ENCODE results near the gene VAT1L.

VAT1L gene

DNA sequence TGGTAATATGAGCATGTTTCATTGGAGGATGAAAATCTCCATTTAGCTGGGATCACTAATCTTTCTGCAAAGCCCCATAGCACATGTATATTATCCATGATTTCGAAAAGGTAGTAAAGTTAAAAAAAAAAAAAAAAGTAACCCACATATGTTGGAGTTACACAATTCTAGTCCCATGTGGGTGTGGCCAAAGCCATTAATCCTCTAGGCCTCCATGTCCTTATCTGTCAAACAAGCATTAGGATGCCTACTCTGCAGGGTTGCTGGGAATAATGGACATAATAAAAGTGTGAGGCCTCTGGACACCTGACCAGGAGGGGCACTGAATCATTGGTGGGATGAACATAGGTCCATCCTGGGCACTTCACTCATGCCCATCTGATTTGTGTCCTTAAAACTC lies 29.2 kb upstream of the VAT1L start:
- Histone ChIP-seq H3K27ac (ENCODE audit: poor library complexity, severe bottlenecking) (no peak overlapping the region), H3K4me3 (ENCODE audit: severe bottlenecking) (no peak overlapping the region), H3K27me3 (ENCODE audit: insufficient read depth, poor library complexity, severe bottlenecking) (peaks cover 8% of the 10 kb centered on the region), H3K4me1 (ENCODE audit: insufficient read depth, poor library complexity, severe bottlenecking) (no peaks in the 10 kb centered on the region), H3K36me3 (ENCODE audit: low read depth) (no peaks in the 10 kb centered on the region), H3K9me3 (ENCODE audit: severe bottlenecking) (no peaks in the 10 kb centered on the region)
- TF ChIP-seq, protein P1, sequence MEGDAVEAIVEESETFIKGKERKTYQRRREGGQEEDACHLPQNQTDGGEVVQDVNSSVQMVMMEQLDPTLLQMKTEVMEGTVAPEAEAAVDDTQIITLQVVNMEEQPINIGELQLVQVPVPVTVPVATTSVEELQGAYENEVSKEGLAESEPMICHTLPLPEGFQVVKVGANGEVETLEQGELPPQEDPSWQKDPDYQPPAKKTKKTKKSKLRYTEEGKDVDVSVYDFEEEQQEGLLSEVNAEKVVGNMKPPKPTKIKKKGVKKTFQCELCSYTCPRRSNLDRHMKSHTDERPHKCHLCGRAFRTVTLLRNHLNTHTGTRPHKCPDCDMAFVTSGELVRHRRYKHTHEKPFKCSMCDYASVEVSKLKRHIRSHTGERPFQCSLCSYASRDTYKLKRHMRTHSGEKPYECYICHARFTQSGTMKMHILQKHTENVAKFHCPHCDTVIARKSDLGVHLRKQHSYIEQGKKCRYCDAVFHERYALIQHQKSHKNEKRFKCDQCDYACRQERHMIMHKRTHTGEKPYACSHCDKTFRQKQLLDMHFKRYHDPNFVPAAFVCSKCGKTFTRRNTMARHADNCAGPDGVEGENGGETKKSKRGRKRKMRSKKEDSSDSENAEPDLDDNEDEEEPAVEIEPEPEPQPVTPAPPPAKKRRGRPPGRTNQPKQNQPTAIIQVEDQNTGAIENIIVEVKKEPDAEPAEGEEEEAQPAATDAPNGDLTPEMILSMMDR (IDR thresholded peaks at IDR 0.05; ENCODE audit: poor library complexity, severe bottlenecking): no peak
- ATAC-seq (ENCODE audit: low read depth): no peak
- DNase-seq (ENCODE audit: low spot score): no peak

DNA sequence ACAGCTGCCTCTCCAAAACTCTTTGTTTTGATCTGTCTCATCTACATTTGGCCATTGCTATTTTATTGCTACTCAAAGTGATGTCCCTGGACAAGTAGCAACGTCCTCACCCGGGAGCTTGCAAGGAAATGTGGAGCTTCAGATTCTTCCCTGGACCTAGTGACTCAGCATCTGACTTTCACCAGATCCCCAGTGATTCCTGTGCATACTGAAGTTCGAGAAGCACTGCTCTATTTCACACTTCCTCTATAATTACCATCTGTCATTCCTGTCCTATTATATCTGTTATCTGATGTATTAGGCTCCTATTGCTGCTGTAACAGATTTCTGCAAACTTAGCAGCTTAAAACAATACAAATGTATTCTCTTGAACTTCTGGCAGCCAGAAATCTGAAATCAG lies 28.5 kb upstream of the VAT1L start:
- H3K4me3 ChIP-seq (ENCODE audit: severe bottlenecking): no peak overlapping the region
- TF ChIP-seq, protein P1 (IDR thresholded peaks at IDR 0.05; ENCODE audit: poor library complexity, severe bottlenecking): no peak
- no peaks in the 10 kb centered on the region for H3K36me3 ChIP-seq (ENCODE audit: low read depth)
- H3K4me1 ChIP-seq (ENCODE audit: insufficient read depth, poor library complexity, severe bottlenecking): no peaks in the 10 kb centered on the region
- H3K9me3 ChIP-seq (ENCODE audit: severe bottlenecking): no peaks in the 10 kb centered on the region
- no peak overlapping the region for H3K27ac ChIP-seq (ENCODE audit: poor library complexity, severe bottlenecking)
- H3K27me3 ChIP-seq (ENCODE audit: insufficient read depth, poor library complexity, severe bottlenecking): peaks cover 8% of the 10 kb centered on the region
- DNase-seq (ENCODE audit: low spot score) (no peak), ATAC-seq (ENCODE audit: low read depth) (no peak)

DNA sequence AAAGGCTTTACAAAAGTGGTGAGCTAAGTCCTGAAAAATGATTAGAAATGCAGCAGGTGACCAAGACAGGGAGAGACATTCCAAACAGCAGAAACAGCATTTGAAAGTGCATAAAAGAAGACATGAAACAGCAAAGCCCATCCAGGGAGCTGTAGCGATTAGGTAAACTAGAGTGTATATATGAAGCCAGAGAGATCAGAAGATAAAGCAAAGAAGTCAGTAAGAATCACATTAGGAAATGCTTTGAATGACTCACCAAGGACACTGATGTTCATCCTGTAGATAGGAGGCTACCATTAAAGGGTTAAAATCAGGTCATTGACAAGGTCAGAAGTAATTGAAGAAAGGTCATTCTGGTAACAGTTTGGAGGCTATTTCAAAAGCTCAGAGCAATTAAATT lies 27.6 kb upstream of the VAT1L start:
- TF ChIP-seq, protein P1 (IDR thresholded peaks at IDR 0.05; ENCODE audit: poor library complexity, severe bottlenecking): no peak
- H3K4me1 ChIP-seq (ENCODE audit: insufficient read depth, poor library complexity, severe bottlenecking): no peaks in the 10 kb centered on the region
- H3K27ac ChIP-seq (ENCODE audit: poor library complexity, severe bottlenecking): no peak overlapping the region
- no peak overlapping the region for H3K4me3 ChIP-seq (ENCODE audit: severe bottlenecking)
- no peak for ATAC-seq (ENCODE audit: low read depth)
- no peak for DNase-seq (ENCODE audit: low spot score)
- H3K27me3 ChIP-seq (ENCODE audit: insufficient read depth, poor library complexity, severe bottlenecking): peaks cover under 1% of the 10 kb centered on the region
- H3K36me3 ChIP-seq (ENCODE audit: low read depth): no peaks in the 10 kb centered on the region
- H3K9me3 ChIP-seq (ENCODE audit: severe bottlenecking): no peaks in the 10 kb centered on the region

DNA sequence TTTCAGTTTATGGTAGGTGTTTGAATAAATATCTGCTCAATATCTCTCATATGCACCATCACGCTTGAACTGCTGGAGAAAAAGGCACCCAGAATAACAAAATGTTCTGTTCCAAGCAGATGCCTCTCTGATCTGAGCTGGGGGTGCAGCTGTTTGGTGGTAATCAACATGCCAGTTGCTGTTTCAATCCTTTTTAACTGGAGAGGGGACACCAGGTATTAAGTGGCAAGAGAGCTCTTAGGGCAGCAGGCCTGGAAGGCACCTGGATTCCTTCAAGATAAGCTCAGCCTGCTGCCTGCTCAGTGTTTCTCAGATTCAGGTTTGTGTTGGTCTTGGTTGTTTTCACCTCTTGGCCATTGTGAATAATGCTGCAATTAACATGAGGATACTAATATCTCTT lies 27.2 kb upstream of the VAT1L start:
- H3K27me3 ChIP-seq (ENCODE audit: insufficient read depth, poor library complexity, severe bottlenecking): no peaks in the 10 kb centered on the region
- H3K36me3 ChIP-seq (ENCODE audit: low read depth): no peaks in the 10 kb centered on the region
- DNase-seq (ENCODE audit: low spot score) (no peak), ATAC-seq (ENCODE audit: low read depth) (no peak)
- H3K4me3 ChIP-seq (ENCODE audit: severe bottlenecking): no peak overlapping the region
- TF ChIP-seq, protein P1 (IDR thresholded peaks at IDR 0.05; ENCODE audit: poor library complexity, severe bottlenecking): no peak
- H3K27ac ChIP-seq (ENCODE audit: poor library complexity, severe bottlenecking): no peak overlapping the region
- no peaks in the 10 kb centered on the region for H3K4me1 ChIP-seq (ENCODE audit: insufficient read depth, poor library complexity, severe bottlenecking)
- no peaks in the 10 kb centered on the region for H3K9me3 ChIP-seq (ENCODE audit: severe bottlenecking)

DNA sequence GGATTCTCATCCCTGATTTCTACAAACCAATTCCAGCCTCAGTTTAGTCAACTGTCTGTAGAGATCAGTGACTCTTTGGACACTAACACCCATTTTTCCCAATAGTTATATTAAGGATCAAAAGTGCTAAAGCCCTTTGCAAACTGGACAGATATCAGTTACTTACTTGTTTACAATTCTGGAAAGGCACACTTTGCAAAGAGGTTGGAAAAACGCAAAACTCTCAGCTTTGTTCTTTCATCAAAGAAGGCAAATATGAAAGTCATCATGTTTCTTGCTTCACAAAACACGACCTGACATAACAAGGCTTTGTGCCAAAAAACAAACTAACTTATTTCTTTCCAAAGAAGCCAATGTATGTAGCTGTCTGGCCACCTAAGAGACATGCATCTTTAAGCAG lies 26.1 kb upstream of the VAT1L start:
- H3K27ac ChIP-seq (ENCODE audit: poor library complexity, severe bottlenecking): no peak overlapping the region
- H3K4me3 ChIP-seq (ENCODE audit: severe bottlenecking): no peak overlapping the region
- no peaks in the 10 kb centered on the region for H3K4me1 ChIP-seq (ENCODE audit: insufficient read depth, poor library complexity, severe bottlenecking)
- H3K27me3 ChIP-seq (ENCODE audit: insufficient read depth, poor library complexity, severe bottlenecking): no peaks in the 10 kb centered on the region
- TF ChIP-seq, protein P1 (IDR thresholded peaks at IDR 0.05; ENCODE audit: poor library complexity, severe bottlenecking): no peak
- DNase-seq (ENCODE audit: low spot score) (no peak), ATAC-seq (ENCODE audit: low read depth) (no peak)
- no peaks in the 10 kb centered on the region for H3K9me3 ChIP-seq (ENCODE audit: severe bottlenecking)
- H3K36me3 ChIP-seq (ENCODE audit: low read depth): no peaks in the 10 kb centered on the region

Data from RWPE2 (cell line).